GM18870 (cell line): Measurements from ENCODE around the gene CABYR.
"Not testable (repeated sequence)": the region's sequence is repeated elsewhere in the genome, so short reads cannot be mapped to it uniquely, and the experiment has no call there.

Source experiments
- ATAC-seq: cut with Tn5 transposase; IDR thresholded peaks from one replicate; pipeline ENCODE4 v1.9.1; 2021; ENCODE audit warnings: moderate library complexity; ENCODE audit not compliant: unreplicated experiment

Gene CABYR

GRCh38 chr18:24128700-24129099 is 10.2 kb upstream of the CABYR start:
- ATAC-seq: no peak

GRCh38 chr18:24130494-24130893 is 8.4 kb upstream of the CABYR start:
- no peak for ATAC-seq

- ATAC-seq: no peak
Observed at GRCh38 chr18:24136967-24137373, 1.9 kb upstream of the CABYR start.

- no peak for ATAC-seq
Observed at GRCh38 chr18:24138409-24138788, 463 bp upstream of the CABYR start.

- ATAC-seq: no peak
Observed at GRCh38 chr18:24140697-24141096, 1.8 kb downstream of the CABYR start.

- ATAC-seq: no peak
Observed at GRCh38 chr18:24142376-24142775, 3.5 kb downstream of the CABYR start.

- not testable (repeated sequence) for ATAC-seq
Observed at GRCh38 chr18:24149591-24149990, 10.7 kb downstream of the CABYR start.

GRCh38 chr18:24153397-24153796 is 14.5 kb downstream of the CABYR start:
- ATAC-seq: no peak

- ATAC-seq: no peak
Observed at GRCh38 chr18:24157855-24158254, 19.0 kb downstream of the CABYR start.

- no peak for ATAC-seq
Observed at GRCh38 chr18:24160086-24160485, 21.2 kb downstream of the CABYR start.

- ATAC-seq: no peak
Observed at GRCh38 chr18:24161304-24161703, 22.4 kb downstream of the CABYR start.

GRCh38 chr18:24168496-24168895 is 29.6 kb downstream of the CABYR start:
- ATAC-seq: no peak

- ATAC-seq: no peak
Observed at GRCh38 chr18:24170360-24170759, 31.5 kb downstream of the CABYR start.

GRCh38 chr18:24173997-24174396 is 35.1 kb downstream of the CABYR start:
- no peak for ATAC-seq

- ATAC-seq: peak; percentile 84
Observed at GRCh38 chr18:24176727-24177416, 38.0 kb downstream of the CABYR start.

GRCh38 chr18:24177499-24178133 is 38.8 kb downstream of the CABYR start:
- no peak for ATAC-seq

GRCh38 chr18:24180048-24180447 is 41.2 kb downstream of the CABYR start:
- ATAC-seq: no peak

GRCh38 chr18:24181806-24182205 is 42.9 kb downstream of the CABYR start:
- ATAC-seq: no peak

GRCh38 chr18:24185805-24186204 is 46.9 kb downstream of the CABYR start:
- no peak for ATAC-seq

GRCh38 chr18:24187049-24187448 is 48.2 kb downstream of the CABYR start:
- ATAC-seq: peak; percentile 59

- no peak for ATAC-seq
Observed at GRCh38 chr18:24187689-24188088, 48.8 kb downstream of the CABYR start.

GRCh38 chr18:24188120-24188519 is 49.3 kb downstream of the CABYR start:
- ATAC-seq: no peak
